Lower lobe of right lung (tissue), 2 donors: ENCODE data around the gene EHMT1. TPM values are rescaled to one million over a fixed set of nuclear protein-coding genes. Genes with fewer than 3 reads are reported as not detected.

Source experiments
- ATAC-seq, 2 donors: fragments of 200-7000 bp; cut with Tn5 transposase; one replicate each; pipeline ENCODE4 v1.9.1; 2020 to 2022; ENCODE audit warnings: mild to moderate bottlenecking in 2 of 2, moderate library complexity in 2 of 2
- DNase-seq: peaks from one replicate; pipeline ENCODE4 v3.0.0-alpha.2; 2020
- H3K27ac ChIP-seq: fragments of 200-600 bp; one replicate; pipeline ENCODE4 v1.8.0; 2022
- H3K27me3 ChIP-seq: fragments of 200-600 bp; one replicate; pipeline ENCODE4 v1.8.0; 2022; ENCODE audit warnings: low read depth
- H3K36me3 ChIP-seq: fragments of 200-600 bp; one replicate; pipeline ENCODE4 v1.8.0; 2022; ENCODE audit warnings: mild to moderate bottlenecking
- H3K4me1 ChIP-seq: fragments of 200-600 bp; one replicate; pipeline ENCODE4 v1.8.0; 2022
- H3K4me3 ChIP-seq: fragments of 200-600 bp; one replicate; pipeline ENCODE4 v1.8.0; 2022; ENCODE audit warnings: mild to moderate bottlenecking
- H3K9me3 ChIP-seq: fragments of 200-600 bp; one replicate; pipeline ENCODE4 v1.8.0; 2022
- CTCF ChIP-seq: fragments of 200-600 bp; IDR thresholded peaks from one replicate; pipeline ENCODE4 v1.8.0; 2022; ENCODE audit warnings: antibody characterized with exemption, mild to moderate bottlenecking
- intact Hi-C: fragments of 100-400 bp; cut with DNase I; formaldehyde crosslinking; loops from one replicate; pipeline ENCODE4 v1.11.0; 2022
- total RNA-seq: library from RNA; stranded (reverse); fragmentation: NEBNext Ultra II Directional; extraction: Animal tissue kit (Norgen Biotek cat#: 25700); gene quantifications from one replicate; pipeline ENCODE4 v1.2.1, GENCODE V29; 2021
- donor health status: DM: no; HTN: yes; CAD: no; lungs with severe emphysema.

Gene EHMT1
- total RNA-seq, 1 donor from 2014 or later = 73.5 TPM

DNA sequence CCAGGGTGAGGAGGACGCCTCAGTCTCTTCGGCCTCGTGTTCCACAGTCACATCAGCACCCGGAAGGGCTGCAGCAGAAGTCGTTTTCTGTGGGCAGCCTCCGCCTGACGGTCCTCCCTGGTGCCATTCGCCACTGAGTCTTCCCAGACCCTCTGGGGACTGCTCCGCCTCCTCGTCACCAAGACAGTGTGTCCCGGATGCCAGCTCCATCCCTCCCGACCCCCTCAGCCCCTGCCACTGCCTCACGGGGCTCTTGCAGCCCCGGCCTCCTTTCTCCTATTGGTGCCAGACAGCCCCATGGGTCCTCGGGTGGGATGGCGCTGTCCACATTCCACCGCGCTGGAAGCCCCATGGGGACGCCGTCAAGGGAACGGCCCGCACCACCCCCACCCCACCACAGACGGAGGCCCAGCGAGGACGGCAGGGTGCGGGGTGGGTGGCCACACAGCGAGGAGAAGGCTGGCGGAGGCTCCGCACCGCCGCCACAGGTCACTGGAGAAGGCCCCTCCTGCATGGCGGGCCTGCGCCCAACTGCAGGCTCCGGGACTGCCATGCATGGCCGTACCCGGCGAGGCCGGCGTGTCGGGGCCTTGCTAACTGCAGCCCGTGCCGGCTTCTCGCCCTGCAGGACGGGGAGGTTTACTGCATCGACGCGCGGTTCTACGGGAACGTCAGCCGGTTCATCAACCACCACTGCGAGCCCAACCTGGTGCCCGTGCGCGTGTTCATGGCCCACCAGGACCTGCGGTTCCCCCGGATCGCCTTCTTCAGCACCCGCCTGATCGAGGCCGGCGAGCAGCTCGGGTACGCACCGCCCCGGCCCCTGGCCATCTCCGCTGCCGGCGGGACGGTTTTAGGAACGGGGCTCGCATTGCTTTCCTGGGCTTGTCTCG is 215.2 kb downstream of the EHMT1 start:
- no peaks in the 10 kb centered on the region for H3K9me3 ChIP-seq
- H3K36me3 ChIP-seq = peaks cover 66% of the 10 kb centered on the region
- no peak overlapping the region for H3K27ac ChIP-seq
- no peak for DNase-seq
- H3K4me3 ChIP-seq = no peak overlapping the region
- no peaks in the 10 kb centered on the region for H3K27me3 ChIP-seq
- no peak for ATAC-seq
- no peak for TF ChIP-seq CTCF
- H3K4me1 ChIP-seq = no peaks in the 10 kb centered on the region
- intact Hi-C loops = no loop called here

DNA sequence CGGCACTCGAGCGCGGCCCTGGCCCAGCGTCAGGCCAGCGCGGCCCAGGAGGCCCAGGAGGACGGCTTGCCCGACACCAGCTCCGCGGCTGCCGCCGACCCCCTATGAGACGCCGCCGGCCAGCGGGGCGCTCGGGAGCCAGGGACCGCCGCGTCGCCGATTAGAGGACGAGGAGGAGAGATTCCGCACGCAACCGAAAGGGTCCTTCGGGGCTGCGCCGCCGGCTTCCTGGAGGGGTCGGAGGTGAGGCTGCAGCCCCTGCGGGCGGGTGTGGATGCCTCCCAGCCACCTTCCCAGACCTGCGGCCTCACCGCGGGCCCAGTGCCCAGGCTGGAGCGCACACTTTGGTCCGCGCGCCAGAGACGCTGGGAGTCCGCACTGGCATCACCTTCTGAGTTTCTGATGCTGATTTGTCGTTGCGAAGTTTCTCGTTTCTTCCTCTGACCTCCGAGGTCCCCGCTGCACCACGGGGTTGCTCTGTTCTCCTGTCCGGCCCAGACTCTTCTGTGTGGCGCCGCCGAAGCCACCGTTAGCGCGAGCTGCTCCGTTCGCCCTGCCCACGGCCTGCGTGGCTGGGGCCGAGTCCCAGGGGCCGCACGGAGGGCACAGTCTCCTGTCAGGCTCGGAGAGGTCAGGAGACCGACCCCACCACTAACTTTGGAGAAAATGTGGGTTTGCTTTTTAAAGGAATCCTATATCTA is 216.2 kb downstream of the EHMT1 start:
- no peaks in the 10 kb centered on the region for H3K27me3 ChIP-seq
- peaks cover 60% of the 10 kb centered on the region for H3K36me3 ChIP-seq
- no peaks in the 10 kb centered on the region for H3K4me1 ChIP-seq
- no peaks in the 10 kb centered on the region for H3K9me3 ChIP-seq
- TF ChIP-seq CTCF = no peak
- no peak for DNase-seq
- no peak overlapping the region for H3K4me3 ChIP-seq
- H3K27ac ChIP-seq = no peak overlapping the region
- ATAC-seq = no peak
- intact Hi-C loops = no loop called here

DNA sequence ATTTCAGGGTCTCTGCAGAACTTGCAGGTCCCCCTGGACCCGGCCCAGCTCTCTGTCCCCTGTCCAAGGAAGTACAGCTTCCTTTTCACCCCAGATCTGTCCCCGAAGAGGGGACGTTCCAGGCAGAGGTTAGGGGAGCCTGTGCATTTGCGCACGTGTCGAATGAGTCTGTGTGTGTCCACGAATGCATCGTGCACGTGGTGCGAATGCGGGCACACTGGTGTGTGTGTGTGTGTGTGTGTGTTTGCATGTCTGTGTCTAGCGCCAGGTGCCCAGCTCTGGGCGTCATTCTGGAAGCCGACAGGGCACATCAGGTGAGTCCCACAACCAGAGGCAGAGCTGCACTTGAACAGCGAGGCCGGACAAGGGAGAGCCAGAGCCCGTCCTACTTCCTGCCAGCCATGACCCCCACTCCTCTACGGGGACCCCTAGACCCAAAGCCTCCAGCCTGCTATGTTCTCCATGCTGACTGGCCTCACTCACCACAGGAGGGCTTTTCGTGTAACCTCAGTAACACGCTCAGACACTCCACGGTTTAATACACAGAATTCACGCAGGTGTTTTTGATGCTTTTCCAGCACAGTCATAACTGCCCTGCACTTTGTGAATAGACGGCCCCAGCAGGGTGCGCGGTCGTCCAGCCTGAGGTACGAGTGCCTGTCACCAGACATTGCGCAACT is 217.5 kb downstream of the EHMT1 start:
- H3K4me1 ChIP-seq = no peaks in the 10 kb centered on the region
- no peak for TF ChIP-seq CTCF
- no peak overlapping the region for H3K4me3 ChIP-seq
- peaks cover 57% of the 10 kb centered on the region for H3K36me3 ChIP-seq
- ATAC-seq = no peak
- H3K9me3 ChIP-seq = no peaks in the 10 kb centered on the region
- H3K27ac ChIP-seq = no peak overlapping the region
- DNase-seq = no peak
- intact Hi-C loops = no loop called here
- H3K27me3 ChIP-seq = no peaks in the 10 kb centered on the region

GRCh38 chr9:137836831-137837241 is 218.0 kb downstream of the EHMT1 start:
- no peak for TF ChIP-seq CTCF
- Histone ChIP-seq H3K4me3 (no peak overlapping the region), H3K27ac (no peak overlapping the region), H3K4me1 (no peaks in the 10 kb centered on the region), H3K36me3 (peaks cover 57% of the 10 kb centered on the region), H3K27me3 (no peaks in the 10 kb centered on the region), H3K9me3 (no peaks in the 10 kb centered on the region)
- DNase-seq (no peak), ATAC-seq (peak in 1 of 2 donors; percentile 6)
- intact Hi-C loops = no loop called here
